Measurements from ENCODE around the gene CRTC2. TPM values are rescaled to one million over a fixed set of nuclear protein-coding genes. Genes with fewer than 3 reads are reported as not detected.

The CRTC2 gene
- total and polyA plus RNA-seq, 9 of the 15 experiments (the other 6 are each of a cell fraction or from before 2014, with no cell fraction given) = 2.7 to 26.4 (median 10.2) TPM

- ChIA-PET CTCF (ENCODE audit: low intra/inter-chr PET ratio) (interaction anchor here (0.6 to 1.8 kb wide), 7 partner anchors 41 to 631 kb away, joined by 3 to 19 read pairs (median 6); no protein-coding TSS in a partner anchor), POLR2A (interaction anchor here (0.6 to 2.8 kb wide), 13 partner anchors 9 to 336 kb away, joined by 3 to 16 read pairs (median 5); partner anchors contain the start of genes CREB3L4, DENND4B, JTB and UBAP2L)
- 0% methylated on average over 13 of the region's 32 CpGs for WGBS (ENCODE audit: insufficient coverage, low coverage, missing lambda C conversion rate)
- in situ Hi-C loops (cut with MboI) = loop anchor here (5.0 to 10.0 kb wide), 3 partner anchors 189 to 481 kb away; partner anchors contain the start of gene NPR1
- BruUV-seq (replicated peaks) = no TSS peak
- Histone ChIP-seq H4K20me1 (replicated peaks; ENCODE audit: control insufficient read depth, insufficient read depth, low read length) (no peaks in the 10 kb centered on the region), H3K79me2 (ENCODE audit: control insufficient read depth, insufficient read depth, low read length) (peaks cover 22% of the 10 kb centered on the region), H3K9me1 (ENCODE audit: control insufficient read depth, insufficient read depth, low read length) (no peaks in the 10 kb centered on the region), H3K4me1 (replicated peaks in 1 of 2; ENCODE audit: control insufficient read depth in 2 of 2, insufficient read depth in 2 of 2, low read length in 2 of 2) (peaks cover 5 to 14% of the 10 kb centered on the region in 2 experiments; a peak in 4 of 5 replicates), H3K4me2 (ENCODE audit: insufficient read depth, low read length) (peak within 1 kb of the TSS; percentile 94), H3K4me3 (peak within 1 kb of the TSS; percentile 55), H3K27me3 (ENCODE audit: control insufficient read depth in 2 of 2, insufficient read depth in 2 of 2, low read length in 2 of 2) (no peaks in the 10 kb centered on the region), H3K9ac (ENCODE audit: insufficient read depth in 1 of 2, low read depth in 2 of 2, low read length in 2 of 2) (peak within 1 kb of the TSS; percentile 89 to 93), H3K36me3 (ENCODE audit: control insufficient read depth, insufficient read depth, low read length) (peaks cover 23% of the 10 kb centered on the region), H3K9me3 (replicated peaks; ENCODE audit: control insufficient read depth, insufficient read depth, low read depth, low read length) (no peaks in the 10 kb centered on the region), H2AFZ (ENCODE audit: low read depth, low read length) (peak within 1 kb of the TSS; percentile 89), H3K27ac (ENCODE audit: extremely low read depth, low read depth, low read length) (peak within 1 kb of the TSS; percentile 75)
- DNase-seq (ENCODE audit: extremely low read depth in 1 of 4, low spot score in 3 of 4) (peak; percentile 77 to 89 (median 88)), FAIRE-seq (no peak), ATAC-seq (peak; percentile 76)
- intact Hi-C loops (cut with micrococcal nuclease) = loop anchor here (1.0 to 10.0 kb wide), 7 partner anchors 39 to 631 kb away; partner anchors contain the start of genes DENND4B, ILF2 and S100A9
- TF ChIP-seq FIP1L1 (IDR thresholded peaks at IDR 0.05; ENCODE audit: low read depth, low read length, poor library complexity, severe bottlenecking) = no peak
- no peak for TF ChIP-seq RBM22 (IDR thresholded peaks at IDR 0.05; ENCODE audit: low read depth, low read length, poor library complexity, severe bottlenecking)
- TF ChIP-seq RCOR1 (IDR thresholded peaks at IDR 0.05; ENCODE audit: borderline replicate concordance in 1 of 2, low read depth in 2 of 2, low read length in 2 of 2) = no peak
- TF ChIP-seq ZBTB40 (IDR thresholded peaks at IDR 0.05) = peak; percentile 27; the same call in 1 of the 2 replicates
- TF ChIP-seq ZBTB40 (CRISPR knock-in tag; IDR thresholded peaks at IDR 0.05) = no peak
- TF ChIP-seq ZSCAN29 (IDR thresholded peaks at IDR 0.05) = no peak
- TF ChIP-seq ZKSCAN8 (CRISPR knock-in tag; IDR thresholded peaks at IDR 0.05) = no peak
- no peak for TF ChIP-seq FOSL1 (tag; conservative IDR thresholded peaks at IDR 0.05)
- no peak for TF ChIP-seq E2F3 (CRISPR knock-in tag; IDR thresholded peaks at IDR 0.05)
- TF ChIP-seq XRCC5 (IDR thresholded peaks at IDR 0.05; ENCODE audit: low read depth, low read length) = no peak
- no peak for TF ChIP-seq ZFP30 (CRISPR knock-in tag; IDR thresholded peaks at IDR 0.05; ENCODE audit: borderline replicate concordance)
- no peak for TF ChIP-seq POLR2AphosphoS5 (IDR thresholded peaks at IDR 0.05; ENCODE audit: control insufficient read depth, insufficient read depth, low read depth, low read length)
These were observed 27.7 kb upstream of the CRTC2 start, which contains the start of gene RAB13 for GRCh38 chr1:153985941-153986761. RAB13 (minus strand) TSS chr1:153986339; CDS start chr1:153986236, 103 bp downstream.

All from K562 (cell line).